Bronchial epithelial cell (primary cell): Measurements from ENCODE around the gene AP3D1. TPM values are rescaled to one million over a fixed set of nuclear protein-coding genes. Genes with fewer than 3 reads are reported as not detected.
A peak's percentile ranks its signal among the peaks of the same experiment; 100 is the strongest.

ENCODE experiments used
- DNase-seq: peaks from one replicate; pipeline ENCODE4 v3.0.0-alpha.2; 2010; ENCODE audit warnings: low read depth
- FAIRE-seq: peaks from 2 replicates; lab custom pipeline; 2011; peaks lifted over from hg19 to GRCh38; lab: Jason Lieb, UNC
- H3K27me3 ChIP-seq: 2 replicates; pipeline ENCODE4 v1.5.1; 2011; ENCODE audit warnings: low read length; ENCODE audit not compliant: control insufficient read depth, insufficient read depth
- H3K36me3 ChIP-seq: 2 replicates; pipeline ENCODE4 v1.5.1; 2011; ENCODE audit warnings: low read length; ENCODE audit not compliant: control insufficient read depth, insufficient read depth
- H3K4me3 ChIP-seq: 2 replicates; pipeline ENCODE4 v1.5.1; 2011; ENCODE audit warnings: mild to moderate bottlenecking, low read depth, low read length, control low read depth
- total RNA-seq: library from RNA; depleted of rRNA; stranded (reverse); fragments of >200 nt; gene quantifications from 2 replicates; pipeline ENCODE4 v1.2.1, GENCODE V29; 2014
- TF ChIP-seq, protein P1 (sequence below): IDR thresholded peaks from 2 replicates; pipeline ENCODE4 v1.5.1; 2011; ENCODE audit warnings: mild to moderate bottlenecking, moderate library complexity, low read length, control low read depth, inconsistent platforms; ENCODE audit not compliant: insufficient read depth, severe bottlenecking

The AP3D1 gene
- total RNA-seq, 1 donor from 2014 or later = 72.1 TPM

DNA sequence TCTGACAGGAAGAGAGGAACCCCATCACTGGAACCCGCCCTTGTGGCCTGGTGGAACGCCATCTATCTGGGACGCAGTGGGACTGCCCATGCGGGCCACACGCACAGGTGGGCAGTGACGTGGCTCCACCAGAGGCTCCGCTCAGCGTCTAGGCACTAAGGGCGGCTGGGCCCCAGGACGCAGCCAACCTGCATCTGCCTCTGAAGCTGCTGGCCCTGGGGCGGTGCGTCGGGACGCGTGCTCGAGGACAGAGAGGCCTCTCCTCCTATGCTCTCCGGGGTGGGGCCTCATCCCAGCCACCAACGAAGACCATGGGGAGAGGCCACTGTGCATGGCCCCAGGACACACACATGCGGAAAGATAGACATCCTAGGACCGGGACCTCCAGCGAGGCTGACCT is 36.5 kb downstream of the AP3D1 start:
- Histone ChIP-seq H3K27me3 (no peaks in the 10 kb centered on the region), H3K4me3 (no peak overlapping the region), H3K36me3 (peaks cover 66% of the 10 kb centered on the region)
- TF ChIP-seq, protein P1, sequence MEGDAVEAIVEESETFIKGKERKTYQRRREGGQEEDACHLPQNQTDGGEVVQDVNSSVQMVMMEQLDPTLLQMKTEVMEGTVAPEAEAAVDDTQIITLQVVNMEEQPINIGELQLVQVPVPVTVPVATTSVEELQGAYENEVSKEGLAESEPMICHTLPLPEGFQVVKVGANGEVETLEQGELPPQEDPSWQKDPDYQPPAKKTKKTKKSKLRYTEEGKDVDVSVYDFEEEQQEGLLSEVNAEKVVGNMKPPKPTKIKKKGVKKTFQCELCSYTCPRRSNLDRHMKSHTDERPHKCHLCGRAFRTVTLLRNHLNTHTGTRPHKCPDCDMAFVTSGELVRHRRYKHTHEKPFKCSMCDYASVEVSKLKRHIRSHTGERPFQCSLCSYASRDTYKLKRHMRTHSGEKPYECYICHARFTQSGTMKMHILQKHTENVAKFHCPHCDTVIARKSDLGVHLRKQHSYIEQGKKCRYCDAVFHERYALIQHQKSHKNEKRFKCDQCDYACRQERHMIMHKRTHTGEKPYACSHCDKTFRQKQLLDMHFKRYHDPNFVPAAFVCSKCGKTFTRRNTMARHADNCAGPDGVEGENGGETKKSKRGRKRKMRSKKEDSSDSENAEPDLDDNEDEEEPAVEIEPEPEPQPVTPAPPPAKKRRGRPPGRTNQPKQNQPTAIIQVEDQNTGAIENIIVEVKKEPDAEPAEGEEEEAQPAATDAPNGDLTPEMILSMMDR = no peak
- DNase-seq (no peak), FAIRE-seq (no peak)

- FAIRE-seq = no peak
- H3K36me3 ChIP-seq = peaks cover 69% of the 10 kb centered on the region
Measured at GRCh38 chr19:2114218-2114617, 37.1 kb downstream of the AP3D1 start.

GRCh38 chr19:2113439-2114211 is 37.7 kb downstream of the AP3D1 start:
- H3K27me3 ChIP-seq = no peaks in the 10 kb centered on the region
- peak; percentile 18 for DNase-seq

More at GRCh38 chr19:2114218-2114617, 37.1 kb downstream of the AP3D1 start:
- no peak overlapping the region for H3K4me3 ChIP-seq
- TF ChIP-seq, protein P1 = no peak
- no peak for DNase-seq
- H3K27me3 ChIP-seq = no peaks in the 10 kb centered on the region

DNA sequence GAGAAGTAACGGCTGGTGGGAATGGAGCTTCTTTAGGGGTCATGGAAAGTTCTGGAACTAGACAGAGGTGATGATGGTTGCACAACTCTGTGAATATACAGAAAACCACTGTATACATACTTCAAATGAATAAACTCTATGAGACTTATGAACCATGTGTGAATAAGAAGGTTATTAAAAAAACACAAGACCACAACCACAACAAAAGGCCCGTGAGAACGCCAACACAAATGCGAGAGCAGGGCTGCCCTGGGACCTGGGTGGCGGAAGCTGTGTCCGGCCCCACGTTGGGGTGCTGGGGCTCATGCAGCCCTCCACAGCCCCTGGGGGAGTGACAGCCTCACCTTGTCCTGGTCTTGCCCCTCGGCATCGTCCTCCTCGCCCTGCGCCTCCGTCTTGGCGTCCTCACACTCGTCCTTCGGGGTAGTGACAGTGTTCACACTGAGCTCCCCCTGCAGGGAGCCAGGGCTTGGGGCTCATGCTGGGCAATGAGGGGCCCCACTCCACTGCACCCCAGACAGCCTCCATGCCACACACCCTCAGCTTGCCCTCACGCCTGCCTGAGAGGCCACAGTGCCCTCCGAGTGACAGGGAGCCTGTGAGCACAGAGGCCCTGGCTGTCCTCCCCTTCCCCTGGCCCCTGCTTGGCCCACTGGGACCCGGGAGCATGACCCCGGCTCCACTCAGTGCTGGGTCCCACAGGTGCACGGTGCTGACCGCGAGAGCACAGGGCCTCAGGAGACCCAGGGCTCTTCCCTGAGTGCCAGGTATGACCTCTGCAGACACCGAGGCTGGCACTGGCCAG is 38.6 kb downstream of the AP3D1 start:
- Histone ChIP-seq H3K4me3 (no peak overlapping the region), H3K36me3 (peaks cover 67% of the 10 kb centered on the region), H3K27me3 (no peaks in the 10 kb centered on the region)
- DNase-seq = no peak
- TF ChIP-seq, protein P1 = no peak
- FAIRE-seq = peak; percentile 62

More at GRCh38 chr19:2113439-2114211, 37.7 kb downstream of the AP3D1 start:
- peaks cover 69% of the 10 kb centered on the region for H3K36me3 ChIP-seq
- no peak overlapping the region for H3K4me3 ChIP-seq
- TF ChIP-seq, protein P1 = no peak
- FAIRE-seq = peak; percentile 28

- Histone ChIP-seq H3K36me3 (peaks cover 62% of the 10 kb centered on the region), H3K27me3 (no peaks in the 10 kb centered on the region), H3K4me3 (no peak overlapping the region)
- FAIRE-seq = no peak
- no peak for DNase-seq
- TF ChIP-seq, protein P1 = no peak
Measured at GRCh38 chr19:2111886-2112285, 39.5 kb downstream of the AP3D1 start.
